ENCODE data around the gene CYP4F11.

- TF ChIP-seq CTCF (IDR thresholded peaks at IDR 0.05): no peak
- no peak for TF ChIP-seq POLR2A (IDR thresholded peaks at IDR 0.05)
- no peak for TF ChIP-seq POLR2AphosphoS5 (IDR thresholded peaks at IDR 0.05)
- TF ChIP-seq EP300 (IDR thresholded peaks at IDR 0.05): no peak
Measured at GRCh38 chr19:15913830-15914229, 20.5 kb downstream of the CYP4F11 start.

Data from upper lobe of left lung (tissue), 4 donors.